PC-3 (cell line): ENCODE results near the gene COL16A1. TPM values are rescaled to one million over a fixed set of nuclear protein-coding genes. Genes with fewer than 3 reads are reported as not detected.

Source experiments
- ATAC-seq: fragments of 200-7000 bp; cut with Tn5 transposase; 2 replicates; pipeline ENCODE4 v1.9.1; 2020; ENCODE audit warnings: mild to moderate bottlenecking, moderate library complexity
- BruUV-seq: library from RNA; stranded (reverse); fragments of 400-500 nt; replicated peaks from 2 replicates; lab custom pipeline; 2021; lab: Mats Ljungman, UMichigan
- CTCF ChIA-PET: fragments of 300-600 bp; sonication (Branson Sonifier 250); formaldehyde crosslinking; loops from one replicate; lab custom pipeline; 2022; ENCODE audit warnings: antibody characterized with exemption; lab: Charles Lee
- POLR2A ChIA-PET: fragments of 300-600 bp; sonication (Branson Sonifier 250); formaldehyde crosslinking; loops from one replicate; lab custom pipeline; 2022; ENCODE audit warnings: antibody characterized with exemption; ENCODE audit not compliant: unreplicated experiment; lab: Charles Lee
- DNase-seq: peaks from one replicate; pipeline ENCODE4 v3.0.0-alpha.2; 2015
- H2AFZ ChIP-seq: fragments of 300-600 bp; sonication (generic); 2 replicates; pipeline ENCODE4 v1.6.0; 2016; ENCODE audit warnings: antibody characterized with exemption, low read length
- H3F3A ChIP-seq: fragments of 300-600 bp; sonication (generic); one replicate; pipeline ENCODE4 v1.6.0; 2017; ENCODE audit warnings: antibody characterized with exemption, low read length, control low read depth, mild to moderate bottlenecking; ENCODE audit not compliant: unreplicated experiment
- H3K27ac ChIP-seq: fragments of 300-600 bp; sonication (generic); 2 replicates; pipeline ENCODE4 v1.5.1; 2016; ENCODE audit warnings: mild to moderate bottlenecking, low read length
- H3K27me3 ChIP-seq: fragments of 300-600 bp; sonication (generic); 2 replicates; pipeline ENCODE4 v1.6.1; 2016; ENCODE audit warnings: low read length, mixed read lengths
- H3K36me3 ChIP-seq: fragments of 300-600 bp; sonication (generic); 2 replicates; pipeline ENCODE4 v1.6.1; 2016; ENCODE audit warnings: low read depth, mixed run types, low read length, mixed read lengths
- H3K4me1 ChIP-seq: fragments of 300-600 bp; sonication (generic); 2 replicates; pipeline ENCODE4 v1.5.1; 2016; ENCODE audit warnings: low read length; ENCODE audit not compliant: insufficient read depth
- H3K4me2 ChIP-seq: fragments of 300-600 bp; sonication (generic); 2 replicates; pipeline ENCODE4 v1.6.0; 2016; ENCODE audit warnings: low read length
- H3K4me3 ChIP-seq: fragments of 300-600 bp; sonication (generic); 2 replicates; pipeline ENCODE4 v1.5.1; 2016; ENCODE audit warnings: mild to moderate bottlenecking, low read length, mixed read lengths
- H3K79me2 ChIP-seq: fragments of 300-600 bp; sonication (generic); 2 replicates; pipeline ENCODE4 v1.6.1; 2017; ENCODE audit warnings: low read length, mixed read lengths
- H3K9ac ChIP-seq: fragments of 300-600 bp; sonication (generic); 2 replicates; pipeline ENCODE4 v1.6.0; 2016; ENCODE audit warnings: mild to moderate bottlenecking, low read length
- H3K9me2 ChIP-seq: fragments of 300-600 bp; sonication (generic); replicated peaks from 2 replicates; pipeline ENCODE4 v1.6.1; 2016; ENCODE audit warnings: mixed run types, low read length, mixed read lengths
- H3K9me3 ChIP-seq: fragments of 300-600 bp; sonication (generic); 2 replicates; pipeline ENCODE4 v1.6.1; 2016; ENCODE audit warnings: low read length, mixed read lengths
- H4K20me1 ChIP-seq: fragments of 300-600 bp; sonication (generic); 2 replicates; pipeline ENCODE4 v1.6.1; 2016; ENCODE audit warnings: low read length, mixed read lengths
- EZH2 ChIP-seq: fragments of 300-600 bp; sonication (generic); IDR thresholded peaks from one replicate; pipeline ENCODE4 v1.6.1; 2017; ENCODE audit warnings: antibody characterized with exemption, mild to moderate bottlenecking, low read length; ENCODE audit not compliant: unreplicated experiment
- EZH2phosphoT487 ChIP-seq: fragments of 300-600 bp; sonication (generic); IDR thresholded peaks from 2 replicates; pipeline ENCODE4 v1.6.1; 2018; ENCODE audit warnings: mild to moderate bottlenecking, antibody characterized with exemption, low read length, borderline replicate concordance
- intact Hi-C: fragments of 100-400 bp; cut with micrococcal nuclease; formaldehyde crosslinking; loops from 2 replicates; pipeline ENCODE4 v1.9.0; 2023
- total RNA-seq: library from RNA; depleted of rRNA; stranded (reverse); fragments of >200 nt; gene quantifications from 2 replicates; pipeline ENCODE4 v1.2.3, GENCODE V29; 2014
- TF ChIP-seq, protein P1 (sequence below): fragments of 300-600 bp; sonication (generic); conservative IDR thresholded peaks from 2 replicates; pipeline ENCODE4 v1.5.1; 2017; ENCODE audit warnings: antibody characterized with exemption, low read depth, mild to moderate bottlenecking, low read length

The COL16A1 gene
- total RNA-seq, 1 experiment from 2014 or later = 5.0 TPM

- no peaks in the 10 kb centered on the region for H3K9me3 ChIP-seq
- no peak overlapping the region for H3K9ac ChIP-seq
- BruUV-seq = no TSS peak
- peaks cover 7% of the 10 kb centered on the region for H3K79me2 ChIP-seq
- POLR2A ChIA-PET = no interaction called here
- no peak overlapping the region for H2AFZ ChIP-seq
- DNase-seq (no peak), ATAC-seq (no peak)
- CTCF ChIA-PET = no interaction called here
- no peak overlapping the region for H3K27ac ChIP-seq
- H3F3A ChIP-seq = no peaks in the 10 kb centered on the region
- TF ChIP-seq EZH2phosphoT487 (no peak), EZH2 (no peak)
- TF ChIP-seq, protein P1, sequence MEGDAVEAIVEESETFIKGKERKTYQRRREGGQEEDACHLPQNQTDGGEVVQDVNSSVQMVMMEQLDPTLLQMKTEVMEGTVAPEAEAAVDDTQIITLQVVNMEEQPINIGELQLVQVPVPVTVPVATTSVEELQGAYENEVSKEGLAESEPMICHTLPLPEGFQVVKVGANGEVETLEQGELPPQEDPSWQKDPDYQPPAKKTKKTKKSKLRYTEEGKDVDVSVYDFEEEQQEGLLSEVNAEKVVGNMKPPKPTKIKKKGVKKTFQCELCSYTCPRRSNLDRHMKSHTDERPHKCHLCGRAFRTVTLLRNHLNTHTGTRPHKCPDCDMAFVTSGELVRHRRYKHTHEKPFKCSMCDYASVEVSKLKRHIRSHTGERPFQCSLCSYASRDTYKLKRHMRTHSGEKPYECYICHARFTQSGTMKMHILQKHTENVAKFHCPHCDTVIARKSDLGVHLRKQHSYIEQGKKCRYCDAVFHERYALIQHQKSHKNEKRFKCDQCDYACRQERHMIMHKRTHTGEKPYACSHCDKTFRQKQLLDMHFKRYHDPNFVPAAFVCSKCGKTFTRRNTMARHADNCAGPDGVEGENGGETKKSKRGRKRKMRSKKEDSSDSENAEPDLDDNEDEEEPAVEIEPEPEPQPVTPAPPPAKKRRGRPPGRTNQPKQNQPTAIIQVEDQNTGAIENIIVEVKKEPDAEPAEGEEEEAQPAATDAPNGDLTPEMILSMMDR = no peak
- H3K27me3 ChIP-seq = no peaks in the 10 kb centered on the region
- no peaks in the 10 kb centered on the region for H3K9me2 ChIP-seq
- H4K20me1 ChIP-seq = no peaks in the 10 kb centered on the region
- no peak overlapping the region for H3K4me3 ChIP-seq
- intact Hi-C loops = no loop called here
- H3K4me2 ChIP-seq = no peak overlapping the region
- H3K4me1 ChIP-seq = peaks cover 5% of the 10 kb centered on the region
- no peaks in the 10 kb centered on the region for H3K36me3 ChIP-seq
These were observed 55.0 kb downstream of the COL16A1 start for GRCh38 chr1:31648641-31649357.

- TF ChIP-seq EZH2 (no peak), EZH2phosphoT487 (no peak)
- TF ChIP-seq, protein P1 = no peak
- no peak for ATAC-seq
- Histone ChIP-seq H3K4me3 (no peak overlapping the region), H3K79me2 (peaks cover 13% of the 10 kb centered on the region), H3K36me3 (no peaks in the 10 kb centered on the region), H2AFZ (no peak overlapping the region), H4K20me1 (no peaks in the 10 kb centered on the region), H3K4me1 (peaks cover 11% of the 10 kb centered on the region), H3K9me2 (no peaks in the 10 kb centered on the region), H3F3A (no peaks in the 10 kb centered on the region), H3K4me2 (no peak overlapping the region), H3K9ac (no peak overlapping the region), H3K27ac (no peak overlapping the region), H3K9me3 (no peaks in the 10 kb centered on the region), H3K27me3 (no peaks in the 10 kb centered on the region)
- BruUV-seq = no TSS peak
- CTCF ChIA-PET = no interaction called here
- intact Hi-C loops = no loop called here
- POLR2A ChIA-PET = no interaction called here
- DNase-seq = no peak
These were observed 55.6 kb downstream of the COL16A1 start for GRCh38 chr1:31648190-31648589.

DNA sequence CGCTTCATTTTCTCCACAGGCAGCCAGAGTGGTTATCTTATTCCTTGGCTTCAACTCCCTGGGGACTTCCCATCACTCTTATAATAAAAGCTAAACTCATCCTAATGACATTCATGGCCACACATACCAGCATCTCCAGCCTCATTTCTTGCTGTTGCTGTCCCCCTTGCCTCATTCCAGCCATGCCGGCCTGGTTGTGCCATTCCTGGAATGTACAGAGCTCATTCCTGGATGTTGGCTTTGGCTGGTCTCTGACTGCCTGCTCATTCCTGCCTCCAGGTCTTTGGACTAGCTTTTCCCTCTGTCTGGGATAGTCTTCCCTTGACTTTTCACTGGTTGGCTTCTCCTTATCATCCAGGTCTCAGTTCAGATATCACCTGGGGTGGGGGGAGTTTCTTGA is 56.7 kb downstream of the COL16A1 start:
- Histone ChIP-seq H3K9me3 (no peaks in the 10 kb centered on the region), H3K27ac (no peak overlapping the region), H3K9me2 (no peaks in the 10 kb centered on the region), H2AFZ (no peak overlapping the region), H3K4me1 (peaks cover 12% of the 10 kb centered on the region), H3K9ac (no peak overlapping the region), H4K20me1 (no peaks in the 10 kb centered on the region), H3K27me3 (no peaks in the 10 kb centered on the region), H3F3A (no peaks in the 10 kb centered on the region), H3K79me2 (peaks cover 24% of the 10 kb centered on the region), H3K4me3 (no peak overlapping the region), H3K36me3 (no peaks in the 10 kb centered on the region), H3K4me2 (no peak overlapping the region)
- ATAC-seq (no peak), DNase-seq (no peak)
- ChIA-PET CTCF (no interaction called here), POLR2A (interaction anchor here (0.6 kb wide), 2 partner anchors 29 to 55 kb away, joined by 3 read pairs; no protein-coding TSS in a partner anchor)
- TF ChIP-seq EZH2 (no peak), EZH2phosphoT487 (no peak)
- TF ChIP-seq, protein P1 = no peak
- BruUV-seq = no TSS peak
- intact Hi-C loops = no loop called here
